Renal cortex interstitium (tissue), 11 donors: Measurements from ENCODE around the gene DST. TPM values are rescaled to one million over a fixed set of nuclear protein-coding genes. Genes with fewer than 3 reads are reported as not detected.
"Not testable (repeated sequence)": the region's sequence is repeated elsewhere in the genome, so short reads cannot be mapped to it uniquely, and the experiment has no call there.

Source experiments
- DNase-seq, 11 donors: peaks; one replicate each; pipeline ENCODE4 v3.0.0-alpha.2; 2013; ENCODE audit warnings: low read depth in 9 of 11, low spot score in 4 of 11; ENCODE audit errors: extremely low read depth in 1 of 11
- polyA plus RNA-seq, 3 donors: library from polyadenylated mRNA; unstranded; fragments of 120-200 nt; gene quantifications; one replicate each; pipeline ENCODE4 v1.2.1, GENCODE V29; 2013; ENCODE audit not compliant: insufficient read length in 3 of 3

DST gene
- polyA plus RNA-seq, 3 donors: 196 to 227 (median 206) TPM

DNA sequence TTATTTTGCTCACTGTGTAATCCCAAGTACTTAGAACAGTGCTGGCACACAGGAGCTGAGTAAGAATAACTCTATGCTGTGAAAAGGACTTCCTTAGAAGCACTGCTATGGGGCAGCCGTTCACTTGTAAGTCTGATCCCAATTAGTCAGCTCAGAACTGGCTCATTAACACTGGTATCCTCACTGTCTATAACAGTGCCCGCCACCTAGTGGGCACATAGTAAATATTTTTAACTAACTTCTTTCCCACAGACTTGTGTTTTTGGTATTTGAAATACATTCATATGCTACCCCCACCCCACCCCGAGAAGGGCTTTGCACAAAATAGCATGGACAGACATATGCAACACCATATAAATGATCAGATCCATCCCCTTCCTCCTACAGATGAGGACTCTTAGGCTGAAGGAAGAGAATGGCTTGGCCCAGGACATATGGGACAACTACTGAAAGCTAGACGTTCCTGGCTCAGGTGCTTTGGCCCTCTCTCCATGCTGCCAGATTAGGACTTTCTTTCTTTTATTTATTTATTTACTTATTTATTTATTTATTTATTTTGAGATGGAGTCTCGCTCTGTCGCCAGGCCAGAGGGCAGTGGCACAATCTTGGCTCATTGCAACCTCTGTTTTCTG is 47.1 kb downstream of the DST start:
- DNase-seq: peak in 3 of 11 donors; percentile 20 to 38 (median 26)

DNA sequence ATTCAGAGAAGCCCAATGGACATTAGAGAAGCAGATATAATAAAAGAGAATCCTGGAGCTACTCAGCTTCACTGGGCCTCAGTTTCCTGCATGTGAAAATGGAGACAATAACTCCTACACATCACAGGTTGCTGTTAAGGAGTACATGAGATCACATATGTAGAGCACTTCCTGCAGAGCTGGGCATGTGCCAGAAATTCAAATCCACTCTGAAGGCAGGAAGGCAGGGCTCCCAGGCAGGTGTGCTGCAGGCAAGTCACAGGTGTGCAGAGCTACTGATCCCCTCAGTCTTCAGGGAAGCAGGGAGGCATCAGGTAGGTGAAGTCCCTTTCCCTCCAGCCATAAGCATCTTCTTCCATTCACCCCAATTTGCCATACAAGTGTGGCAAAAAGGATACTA is 48.0 kb downstream of the DST start:
- DNase-seq: no peak

DNA sequence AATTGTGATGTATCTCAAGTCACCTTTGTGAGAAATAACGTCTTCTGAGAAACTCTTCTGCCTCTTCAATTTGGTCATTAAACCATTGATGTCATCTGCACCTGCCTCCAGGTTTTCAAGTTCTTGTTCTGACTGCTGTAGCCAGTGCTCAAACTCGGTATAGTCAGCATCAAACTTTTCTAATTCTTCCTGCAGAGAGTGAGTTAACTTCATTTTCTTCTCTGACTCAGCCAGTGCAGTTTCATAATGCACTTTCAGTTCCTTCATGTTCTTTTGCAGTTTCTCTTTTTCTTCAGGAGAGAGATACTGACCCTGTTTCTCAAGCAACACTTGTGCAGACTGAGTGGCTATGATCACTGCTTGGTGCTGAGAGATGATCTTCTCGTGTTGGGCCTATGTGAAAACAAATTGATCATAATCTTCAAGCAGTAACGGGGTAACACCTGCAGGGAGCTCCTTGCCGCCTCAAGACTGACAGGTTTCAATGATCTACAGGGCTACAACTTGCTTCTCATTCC is 48.8 kb downstream of the DST start:
- DNase-seq: no peak

DNA sequence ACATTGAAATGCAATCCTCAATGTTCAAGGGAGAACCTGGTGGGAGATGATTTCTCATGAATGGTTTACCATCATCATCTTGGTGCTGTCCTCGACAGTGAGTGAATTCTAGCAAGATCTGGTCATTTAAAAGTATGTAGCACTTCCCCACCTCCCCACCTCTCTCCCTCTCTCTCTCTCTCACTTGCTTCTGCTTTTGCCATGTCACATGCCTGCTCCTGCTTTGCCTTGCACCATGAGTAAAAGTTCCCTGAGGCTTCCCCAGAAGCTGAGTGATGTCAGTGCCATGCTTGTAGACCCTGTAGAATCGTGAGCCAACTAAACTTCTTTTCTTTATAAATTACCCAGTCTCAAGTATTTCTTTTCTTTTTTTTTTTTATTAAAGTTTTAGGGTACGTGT is 60.5 kb downstream of the DST start:
- no peak for DNase-seq

DNA sequence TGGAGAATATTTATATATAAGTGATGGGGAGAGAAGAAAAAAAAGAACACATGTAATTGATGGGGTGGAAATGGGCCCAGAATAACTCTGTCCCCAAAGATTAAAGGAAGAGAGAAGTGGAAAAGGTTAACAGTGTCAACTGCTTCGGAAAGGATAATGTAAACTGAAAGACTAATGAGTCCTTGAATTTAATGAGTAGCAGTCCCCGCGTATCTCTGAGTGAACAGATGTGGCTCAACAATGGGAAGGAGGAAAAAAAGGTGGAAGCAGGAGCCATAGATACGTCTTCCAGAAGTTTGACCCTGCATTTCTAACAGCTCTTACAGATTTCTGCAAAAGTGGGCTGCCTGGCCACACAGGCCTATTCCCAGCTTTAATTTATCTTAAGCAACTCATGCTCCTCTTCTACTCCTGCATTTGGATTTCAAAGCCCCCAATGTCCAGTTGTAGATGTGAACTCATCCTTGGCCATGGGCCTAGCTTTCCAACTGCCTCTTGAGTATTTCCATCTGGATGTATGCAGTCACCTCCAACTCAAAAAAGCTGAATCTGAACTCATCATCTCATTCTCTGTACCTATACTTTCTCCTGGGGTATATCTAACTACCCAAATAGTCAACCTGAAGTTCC is 61.3 kb downstream of the DST start:
- no peak for DNase-seq

DNA sequence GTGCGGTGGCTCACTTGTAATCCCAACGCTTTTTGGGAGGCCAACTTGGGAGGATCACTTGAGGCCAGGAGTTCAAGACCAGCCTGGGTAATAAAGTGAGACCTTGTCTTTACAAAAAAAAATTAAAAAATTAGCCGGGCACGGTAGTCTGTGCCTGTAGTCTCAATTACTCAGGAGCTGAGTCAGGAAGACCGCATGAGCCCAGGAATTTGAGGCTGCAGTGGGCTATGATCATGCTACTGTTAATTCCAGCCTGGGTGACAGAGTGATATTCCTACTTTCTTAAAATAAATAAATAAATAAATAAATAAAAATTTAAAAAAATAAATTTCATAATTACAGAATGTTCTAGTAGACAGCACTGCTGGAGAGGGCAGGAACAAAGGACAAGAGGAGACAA is 62.4 kb downstream of the DST start:
- no peak for DNase-seq

DNA sequence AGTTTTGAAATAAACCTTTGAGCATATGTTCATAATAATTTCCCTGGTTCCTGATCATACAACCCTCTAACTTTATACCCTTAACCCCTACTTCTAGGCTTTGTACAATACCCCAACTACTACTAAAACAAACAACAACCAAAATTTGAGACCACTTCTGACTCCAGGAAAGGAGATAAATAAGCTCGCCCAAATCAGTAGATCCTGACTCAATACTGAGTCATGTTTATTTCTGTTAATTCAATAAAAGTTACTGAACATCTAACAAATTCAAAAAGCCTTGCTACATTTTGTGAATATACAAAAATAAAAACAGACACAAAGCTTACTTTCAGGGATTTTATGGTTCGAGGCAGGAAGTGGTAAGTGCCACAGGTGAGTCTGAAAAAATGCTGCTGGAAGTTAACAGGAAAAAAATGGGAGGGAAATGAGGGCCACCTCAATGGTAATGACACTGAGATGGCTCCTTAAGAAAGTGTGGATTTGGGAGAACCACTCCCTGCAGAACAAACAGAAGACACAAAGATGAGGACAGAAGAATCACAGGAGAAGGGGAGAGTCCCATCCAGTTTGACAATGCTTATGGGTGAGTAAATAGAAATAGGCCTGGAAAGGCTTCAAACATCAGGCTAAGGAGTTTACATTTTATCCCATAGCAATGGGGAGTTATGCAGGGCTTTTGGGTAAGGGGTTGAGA is 63.4 kb downstream of the DST start:
- DNase-seq: no peak

DNA sequence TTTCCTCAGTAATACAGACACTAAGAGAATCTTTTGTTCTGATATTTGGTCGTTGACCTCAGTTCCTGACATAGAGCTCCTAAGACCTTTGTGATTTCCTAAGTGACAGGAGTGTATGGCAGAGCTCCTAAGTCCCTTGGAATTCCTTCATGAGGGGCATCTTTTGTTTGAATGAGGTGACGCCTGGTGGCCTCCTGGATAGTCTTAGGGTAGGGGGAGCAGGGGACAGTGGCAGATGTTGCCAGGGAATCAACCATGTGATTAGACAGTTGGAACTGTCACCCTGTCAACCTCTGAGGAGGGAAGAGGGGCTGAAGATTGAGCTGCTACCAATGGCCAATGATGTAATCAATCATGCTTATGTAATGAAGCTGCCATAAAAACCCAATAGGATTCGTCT is 67.0 kb downstream of the DST start:
- no peak for DNase-seq

DNA sequence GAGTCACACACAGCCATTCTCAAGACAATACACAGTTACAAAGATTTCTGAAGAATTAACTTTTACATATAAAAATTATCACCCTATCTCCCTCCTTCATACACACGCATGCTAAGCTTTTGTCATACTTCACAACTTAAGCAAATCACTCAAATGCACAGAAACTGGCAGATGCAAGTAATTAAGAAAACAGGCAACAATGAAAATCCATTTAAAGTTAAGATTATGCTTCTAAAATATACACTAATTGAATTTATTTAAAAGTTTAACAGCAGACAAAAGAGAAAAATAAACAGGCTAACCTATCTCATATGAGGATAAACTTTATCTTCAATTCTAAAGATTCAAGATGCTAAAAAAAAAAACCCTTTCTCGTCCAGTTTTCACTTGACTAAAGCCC is 68.4 kb downstream of the DST start:
- no peak for DNase-seq

DNA sequence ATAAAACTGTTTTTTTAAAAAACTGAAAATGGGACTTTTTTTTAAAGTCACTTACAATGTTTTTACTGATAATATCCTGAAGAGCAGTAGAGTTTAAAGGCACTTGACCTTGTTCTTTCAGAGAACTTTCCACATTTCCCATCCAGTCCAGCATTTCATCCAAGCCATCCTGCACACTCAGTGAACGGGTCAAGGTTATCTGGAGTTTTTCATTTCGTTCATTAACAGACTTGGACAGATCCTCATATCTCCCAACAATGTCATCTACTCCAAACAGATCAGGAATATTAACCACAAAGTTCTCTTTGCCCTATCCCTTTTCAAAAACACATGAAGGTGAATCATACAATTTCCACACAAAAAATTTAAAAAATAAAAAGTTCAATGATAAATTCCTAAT is 69.1 kb downstream of the DST start:
- DNase-seq: no peak

DNA sequence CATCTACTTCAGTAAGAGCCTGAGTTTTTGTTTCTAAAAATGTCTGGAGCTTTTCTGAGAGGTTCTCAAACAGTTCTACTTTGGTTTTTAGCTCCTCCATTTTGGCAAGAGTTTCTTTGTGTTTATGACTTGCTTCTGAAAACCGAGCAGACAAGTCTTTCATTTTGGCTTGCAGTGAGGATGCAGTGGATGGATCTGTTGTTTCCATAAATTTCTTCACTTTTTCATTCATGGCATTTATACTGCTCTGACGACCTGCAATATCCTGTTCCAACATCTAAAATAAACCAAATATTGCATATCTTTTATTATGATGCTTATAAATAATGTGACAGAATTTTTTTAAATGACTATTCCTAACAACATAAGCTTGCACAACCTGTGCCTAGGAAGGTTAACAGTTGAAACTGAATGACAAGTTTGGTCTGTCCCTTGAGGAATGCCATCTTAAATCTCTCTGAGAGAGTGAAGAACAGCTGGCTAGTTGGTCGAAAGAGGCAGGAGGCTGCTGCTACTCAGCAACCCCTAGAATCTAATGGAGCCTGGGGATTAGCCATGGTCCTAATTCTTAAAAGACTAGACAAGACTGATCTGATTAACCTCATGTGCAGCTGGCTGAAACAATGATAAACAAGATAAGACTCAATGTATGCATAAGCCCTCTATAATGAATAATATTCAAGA is 69.8 kb downstream of the DST start:
- no peak for DNase-seq

DNA sequence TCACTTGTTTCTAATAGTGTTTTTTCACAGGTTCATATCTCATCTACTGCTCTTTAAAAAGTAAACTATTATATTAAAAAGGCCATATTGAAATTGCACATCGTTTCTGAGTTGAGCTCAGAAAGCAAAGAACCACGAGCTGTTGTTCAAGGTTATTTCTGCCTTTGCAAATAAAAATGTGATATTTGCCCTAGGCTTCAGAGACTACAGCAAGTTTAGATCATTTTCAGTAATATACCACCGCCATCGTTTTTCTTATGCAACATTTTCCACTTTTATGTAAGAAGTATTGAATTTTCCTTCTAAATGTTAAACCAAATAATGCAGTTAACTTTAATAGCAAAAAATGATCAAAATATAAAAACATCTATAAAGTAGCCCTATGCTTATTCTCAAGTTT is 71.1 kb downstream of the DST start:
- DNase-seq: no peak

DNA sequence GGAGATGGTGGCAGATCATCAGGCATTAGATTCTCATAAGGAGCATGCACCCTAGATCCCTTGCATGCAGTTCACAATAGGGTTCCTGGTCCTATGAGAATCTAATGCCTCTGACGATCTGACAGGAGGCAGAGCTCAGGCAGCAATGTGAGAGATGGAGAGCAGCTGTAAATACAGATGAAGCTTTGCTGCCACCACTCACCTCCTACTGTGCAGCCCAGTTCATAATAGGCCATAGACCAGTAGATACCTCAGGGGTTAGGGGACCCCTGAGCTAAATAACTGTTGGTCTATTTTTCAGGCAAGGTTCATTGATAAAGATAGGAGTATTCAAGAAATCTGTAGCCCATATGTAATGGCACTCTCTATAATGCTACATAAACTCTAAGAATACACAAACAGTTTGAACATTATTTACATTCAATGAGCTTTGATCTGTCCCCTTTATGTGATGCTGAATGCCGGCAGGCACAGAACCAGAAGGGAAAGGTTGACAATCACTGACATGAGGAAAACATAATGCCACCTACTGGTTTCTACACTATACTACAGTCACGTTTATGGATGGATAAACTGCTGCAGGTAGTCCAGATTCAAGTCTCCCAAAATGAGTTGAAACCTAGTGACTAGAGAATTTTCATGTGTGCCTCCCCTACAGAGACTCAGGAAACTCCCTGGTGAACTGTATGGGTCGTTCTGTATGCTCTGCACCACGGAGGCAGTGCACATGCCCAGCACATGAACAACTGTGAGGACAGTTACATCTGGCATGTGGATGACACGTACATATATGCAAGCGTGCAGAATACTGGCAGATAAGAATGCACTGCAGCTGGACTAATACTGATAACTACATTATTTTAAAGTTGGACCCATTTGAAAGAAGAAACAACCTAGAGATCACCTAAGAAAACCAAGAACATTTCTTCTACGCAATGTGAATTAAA is 72.0 kb downstream of the DST start:
- no peak for DNase-seq

DNA sequence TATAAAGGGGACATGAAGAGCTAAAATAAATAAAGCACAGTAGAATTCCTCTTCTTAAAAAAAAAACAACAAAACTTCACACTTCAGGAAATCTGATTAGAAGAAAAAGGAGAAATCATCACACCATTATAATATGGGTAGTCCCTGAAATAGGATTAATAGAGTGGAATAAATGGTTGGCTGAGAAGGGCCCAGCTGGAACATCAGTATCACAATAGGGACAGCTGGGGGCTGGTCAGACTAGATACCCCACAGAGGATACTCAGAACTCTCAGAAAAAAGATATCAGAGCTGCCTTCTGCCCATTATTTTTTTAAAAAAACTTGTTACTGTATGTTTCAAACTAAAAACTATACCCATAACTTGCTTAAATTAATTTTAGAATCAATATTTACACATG is 75.2 kb downstream of the DST start:
- DNase-seq: no peak

DNA sequence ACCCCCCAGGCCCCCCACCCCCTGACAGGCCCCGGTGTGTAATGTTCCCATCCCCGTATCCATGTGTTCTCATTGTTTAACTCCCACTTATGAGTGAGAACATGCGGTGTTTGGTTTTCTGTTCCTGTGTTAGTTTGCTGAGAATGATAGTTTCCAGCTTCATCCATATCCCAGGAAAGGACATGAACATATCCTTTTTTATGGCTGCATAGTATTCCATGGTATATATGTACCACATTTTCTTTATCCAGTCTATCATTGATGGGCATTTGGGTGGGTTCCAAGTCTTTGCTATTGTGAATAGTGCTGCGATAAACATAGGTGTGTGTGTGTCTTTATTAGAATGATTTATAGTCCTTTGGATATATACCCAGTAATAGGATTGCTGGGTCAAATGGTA is 80.0 kb downstream of the DST start:
- DNase-seq: not testable (repeated sequence)

DNA sequence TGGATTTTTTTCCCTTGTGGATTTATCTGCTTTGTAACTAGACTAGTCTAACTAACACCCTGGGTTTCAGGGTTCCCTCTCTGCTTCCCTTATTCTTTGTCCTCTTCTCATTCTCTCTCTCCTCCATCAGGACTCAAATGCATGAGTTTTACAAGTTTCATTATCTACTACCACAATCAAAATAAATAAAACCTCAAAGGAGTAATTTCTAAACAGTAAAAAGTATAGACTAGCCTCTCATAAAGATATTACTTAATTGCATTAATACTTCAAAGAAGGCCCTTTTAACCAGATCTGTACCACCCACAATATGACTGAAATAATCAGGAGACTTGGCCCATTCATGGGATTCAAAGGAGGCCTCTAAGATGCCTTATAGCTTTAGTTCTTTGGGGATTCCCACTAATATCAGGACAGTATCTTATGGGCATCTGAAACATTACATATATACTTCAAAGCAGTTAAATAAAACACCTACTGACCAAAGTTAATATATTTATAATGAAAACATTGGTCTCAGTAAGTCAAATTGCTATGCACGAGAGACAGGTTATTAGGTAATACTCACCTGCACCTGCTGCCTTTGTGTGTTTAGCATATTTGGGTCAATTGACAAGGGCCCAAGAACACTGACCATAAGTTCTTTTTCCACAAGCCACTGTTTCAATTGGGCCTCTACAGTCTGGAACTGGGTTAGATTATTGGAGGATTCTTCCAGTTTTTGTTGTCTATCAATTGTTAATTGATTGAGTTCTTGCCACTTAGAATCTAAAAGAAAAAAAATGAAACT is 85.7 kb downstream of the DST start:
- DNase-seq: no peak

DNA sequence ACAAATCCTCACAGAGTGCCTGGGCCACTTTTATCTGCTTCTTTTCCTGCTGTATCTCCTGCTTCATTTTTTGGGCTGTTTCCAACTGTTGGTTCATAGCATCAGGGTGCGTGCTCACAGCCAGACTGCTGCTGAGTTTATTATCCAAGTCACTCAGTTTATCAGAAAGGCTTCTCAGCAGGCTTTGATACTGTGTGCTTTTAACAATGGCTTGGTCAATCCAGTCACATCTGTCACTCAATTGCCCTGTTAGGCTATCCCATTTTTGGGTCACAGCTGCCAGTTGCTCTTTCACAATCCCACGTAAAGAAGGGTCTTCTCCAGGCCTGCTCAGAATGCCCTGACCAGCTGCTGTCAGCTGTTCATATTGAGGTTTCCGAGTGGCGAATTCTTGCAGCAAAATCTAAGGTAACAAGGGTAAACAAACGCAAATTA is 87.2 kb downstream of the DST start:
- DNase-seq: no peak
